Peyer's patch (tissue), 4 donors: Measurements from ENCODE around the gene CDC42EP3. TPM values are rescaled to one million over a fixed set of nuclear protein-coding genes. Genes with fewer than 3 reads are reported as not detected.

Experiments used
- DNase-seq, 3 donors: peaks; one replicate each; pipeline ENCODE4 v3.0.0-alpha.2; 2017 to 2019
- H3K27ac ChIP-seq, 4 donors: fragments of 200-600 bp; sonication (generic); one replicate each; pipeline ENCODE4 v1.5.1; 2016 to 2019
- H3K27me3 ChIP-seq, 2 donors: fragments of 200-600 bp; sonication (generic); one replicate each; pipeline ENCODE4 v1.5.1; 2019
- H3K36me3 ChIP-seq, 3 donors: fragments of 200-600 bp; sonication (generic); one replicate each; pipeline ENCODE4 v1.5.1; 2016 to 2019
- H3K4me1 ChIP-seq, 4 donors: fragments of 200-600 bp; sonication (generic); one replicate each; pipeline ENCODE4 v1.5.1; 2016 to 2019
- H3K4me3 ChIP-seq, 4 donors: fragments of 200-600 bp; sonication (generic); 1 replicate in 3 of 4; 2 replicates in 1 of 4; pipeline ENCODE4 v1.5.1; 2016 to 2019; ENCODE audit warnings: mild to moderate bottlenecking in 1 of 4
- H3K9me3 ChIP-seq, 4 donors: fragments of 200-600 bp; sonication (generic); one replicate each; pipeline ENCODE4 v1.5.1; 2016 to 2019; ENCODE audit warnings: mild to moderate bottlenecking in 1 of 4
- CTCF ChIP-seq, 6 experiments: fragments of 450-650 bp in 4 of 6; fragments of 200-600 bp in 2 of 6; sonication (generic) in 1 of 6; IDR thresholded peaks; one replicate each; pipeline ENCODE4 v1.5.1; 2017 to 2019; ENCODE audit warnings: antibody characterized with exemption in 6 of 6, mild to moderate bottlenecking in 3 of 6, moderate library complexity in 1 of 6
- POLR2A ChIP-seq, 2 donors: fragments of 450-650 bp; IDR thresholded peaks; one replicate each; pipeline ENCODE4 v1.5.1; 2017; ENCODE audit warnings: antibody characterized with exemption in 2 of 2, mild to moderate bottlenecking in 2 of 2, moderate library complexity in 2 of 2
- total RNA-seq, 4 donors: library from RNA; depleted of rRNA; stranded (reverse); fragments of >200 nt; gene quantifications; one replicate each; pipeline ENCODE4 v1.1.0, GENCODE V29; 2016

Gene CDC42EP3
- total RNA-seq, 4 donors from 2014 or later = 7.0 to 9.5 (median 7.6) TPM

- H3K27me3 ChIP-seq = no peaks in the 10 kb centered on the region
- no peak for TF ChIP-seq CTCF (IDR thresholded peaks at IDR 0.05)
- no peak for TF ChIP-seq POLR2A (IDR thresholded peaks at IDR 0.05)
- no peaks in the 10 kb centered on the region for H3K36me3 ChIP-seq
- no peak overlapping the region for H3K27ac ChIP-seq
- no peak for DNase-seq
- no peaks in the 10 kb centered on the region for H3K9me3 ChIP-seq
- no peak overlapping the region for H3K4me3 ChIP-seq
- no peaks in the 10 kb centered on the region for H3K4me1 ChIP-seq
These were observed 11.8 kb upstream of the CDC42EP3 start for GRCh38 chr2:37683241-37683640.

DNA sequence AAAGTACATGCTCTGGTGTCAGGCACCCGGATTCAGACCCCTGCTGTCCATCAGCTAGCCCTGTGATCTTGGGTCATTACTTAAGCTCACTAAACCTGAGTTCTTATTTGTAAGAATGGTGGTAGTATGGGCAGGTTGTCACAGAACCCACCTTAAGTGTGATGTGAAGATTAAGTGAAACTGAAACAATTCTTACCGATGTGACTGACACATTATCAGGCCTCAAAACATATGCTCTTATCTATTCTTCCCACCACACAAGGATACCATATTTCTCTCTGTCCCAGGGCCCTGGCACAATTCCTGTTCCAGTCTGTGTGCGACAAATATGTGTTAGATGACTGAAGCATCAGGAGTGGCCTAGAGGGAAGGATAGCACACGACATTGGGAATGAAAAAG, 11.0 kb upstream of the CDC42EP3 start:
- no peaks in the 10 kb centered on the region for H3K9me3 ChIP-seq
- H3K36me3 ChIP-seq = no peaks in the 10 kb centered on the region
- TF ChIP-seq CTCF (IDR thresholded peaks at IDR 0.05) = no peak
- no peak for TF ChIP-seq POLR2A (IDR thresholded peaks at IDR 0.05)
- no peak overlapping the region for H3K4me3 ChIP-seq
- no peak overlapping the region for H3K27ac ChIP-seq
- H3K27me3 ChIP-seq = no peaks in the 10 kb centered on the region
- H3K4me1 ChIP-seq = no peaks in the 10 kb centered on the region
- no peak for DNase-seq

DNA sequence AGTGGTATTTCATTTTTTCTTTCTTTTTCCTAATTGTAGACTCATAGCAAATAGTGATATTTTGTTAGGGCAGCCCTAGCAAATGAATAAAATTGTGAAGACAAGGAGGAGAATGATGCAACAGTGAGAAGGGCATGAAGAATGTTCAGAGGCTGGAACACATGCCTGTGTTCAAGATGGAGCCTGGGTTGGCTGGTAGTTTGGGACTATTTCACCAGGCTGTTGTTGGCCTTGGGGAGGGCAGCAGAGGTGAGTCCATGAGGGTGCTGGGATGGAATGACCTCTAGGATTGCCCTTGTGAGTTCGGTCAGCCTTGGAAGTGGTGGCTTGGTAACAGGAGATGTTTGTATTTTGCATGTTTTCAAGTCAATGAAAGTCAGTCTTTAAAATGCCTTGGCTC, 10.1 kb upstream of the CDC42EP3 start:
- no peaks in the 10 kb centered on the region for H3K9me3 ChIP-seq
- H3K27me3 ChIP-seq = no peaks in the 10 kb centered on the region
- H3K36me3 ChIP-seq = no peaks in the 10 kb centered on the region
- no peak for DNase-seq
- H3K4me1 ChIP-seq = no peaks in the 10 kb centered on the region
- TF ChIP-seq POLR2A (IDR thresholded peaks at IDR 0.05) (no peak), CTCF (IDR thresholded peaks at IDR 0.05) (no peak)
- H3K4me3 ChIP-seq = no peak overlapping the region
- no peak overlapping the region for H3K27ac ChIP-seq

- H3K36me3 ChIP-seq = no peaks in the 10 kb centered on the region
- H3K27me3 ChIP-seq = no peaks in the 10 kb centered on the region
- TF ChIP-seq CTCF (IDR thresholded peaks at IDR 0.05) (no peak), POLR2A (IDR thresholded peaks at IDR 0.05) (no peak)
- H3K4me3 ChIP-seq = no peak overlapping the region
- no peak overlapping the region for H3K27ac ChIP-seq
- H3K4me1 ChIP-seq = no peaks in the 10 kb centered on the region
- DNase-seq = no peak
- H3K9me3 ChIP-seq = no peaks in the 10 kb centered on the region
These were observed 7.7 kb upstream of the CDC42EP3 start for GRCh38 chr2:37679072-37679695.

DNA sequence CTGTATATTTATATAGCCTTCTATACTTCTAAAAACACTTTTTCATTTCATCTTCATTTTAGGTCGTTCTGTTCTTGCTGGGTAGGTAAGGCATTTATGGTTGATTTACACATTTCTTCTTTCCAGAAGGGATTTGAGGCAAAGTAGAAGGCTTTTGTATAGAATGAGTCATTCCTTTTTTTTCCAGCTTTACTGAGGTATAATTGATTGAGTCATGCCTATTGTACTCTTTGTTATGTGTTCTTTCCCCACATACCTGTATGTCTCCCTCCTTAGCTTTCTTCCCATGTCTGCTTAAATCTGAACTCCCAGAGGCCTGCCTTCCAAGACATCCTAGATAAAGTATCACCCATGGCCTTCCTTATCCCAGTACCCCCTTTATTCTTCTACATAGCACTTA, 4.8 kb upstream of the CDC42EP3 start:
- no peak overlapping the region for H3K27ac ChIP-seq

More for the DNA sequence above, 4.8 kb upstream of the CDC42EP3 start:
- no peaks in the 10 kb centered on the region for H3K27me3 ChIP-seq
- H3K9me3 ChIP-seq = no peaks in the 10 kb centered on the region
- no peak overlapping the region for H3K4me3 ChIP-seq
- no peaks in the 10 kb centered on the region for H3K36me3 ChIP-seq
- H3K4me1 ChIP-seq = no peaks in the 10 kb centered on the region
- TF ChIP-seq POLR2A (IDR thresholded peaks at IDR 0.05) = no peak
- no peak for TF ChIP-seq CTCF (IDR thresholded peaks at IDR 0.05)
- no peak for DNase-seq
